ENCODE measurements around the gene MOB1A.
A peak's percentile ranks its signal among the peaks of the same experiment; 100 is the strongest.
"Not testable (repeated sequence)": the region's sequence is repeated elsewhere in the genome, so short reads cannot be mapped to it uniquely, and the experiment has no call there.

MOB1A gene

GRCh38 chr2:74147727-74148456, 30.8 kb downstream of the MOB1A start, which contains the start of gene BOLA3:
Gene BOLA3, minus strand, starts transcription at chr2:74147912. Its CDS starts 38 bp downstream, at chr2:74147874.
- DNase-seq, result peak; percentile 86

GRCh38 chr2:74146929-74147726, 31.6 kb downstream of the MOB1A start:
- no peak for DNase-seq

- DNase-seq, result no peak
These were observed 36.3 kb downstream of the MOB1A start for GRCh38 chr2:74142340-74142739.

- no peak for DNase-seq
These were observed 39.9 kb downstream of the MOB1A start for GRCh38 chr2:74138600-74139323.

GRCh38 chr2:74137651-74138599, 40.8 kb downstream of the MOB1A start:
- no peak for DNase-seq

- DNase-seq, result no peak
These were observed 46.8 kb downstream of the MOB1A start for GRCh38 chr2:74131901-74132300.

- no peak for DNase-seq
These were observed 48.3 kb downstream of the MOB1A start for GRCh38 chr2:74130211-74130995.

- DNase-seq, result no peak
These were observed 50.5 kb downstream of the MOB1A start for GRCh38 chr2:74128206-74128605.

- DNase-seq, result not testable (repeated sequence)
These were observed 54.7 kb downstream of the MOB1A start for GRCh38 chr2:74123955-74124354.

- not testable (repeated sequence) for DNase-seq
These were observed 56.8 kb downstream of the MOB1A start for GRCh38 chr2:74121846-74122245.

- DNase-seq, result peak; percentile 86
These were observed 58.5 kb downstream of the MOB1A start for GRCh38 chr2:74119912-74120825.

- no peak for DNase-seq
These were observed 59.3 kb downstream of the MOB1A start for GRCh38 chr2:74119339-74119738.

- DNase-seq, result no peak
These were observed 67.3 kb downstream of the MOB1A start for GRCh38 chr2:74111380-74111779.

GRCh38 chr2:74110537-74110936, 68.1 kb downstream of the MOB1A start:
- no peak for DNase-seq

- DNase-seq, result no peak
These were observed 69.1 kb downstream of the MOB1A start for GRCh38 chr2:74109551-74109950.

GRCh38 chr2:74107071-74107470, 71.6 kb downstream of the MOB1A start:
- no peak for DNase-seq

GRCh38 chr2:74105413-74105812, 73.3 kb downstream of the MOB1A start:
- DNase-seq, result no peak

GRCh38 chr2:74104839-74105238, 73.8 kb downstream of the MOB1A start:
- DNase-seq, result no peak

GRCh38 chr2:74103763-74104162, 74.9 kb downstream of the MOB1A start:
- no peak for DNase-seq
